ENCODE data around the gene TRDMT1.
"Not testable (repeated sequence)": the region's sequence is repeated elsewhere in the genome, so short reads cannot be mapped to it uniquely, and the experiment has no call there.

TRDMT1 gene

DNA sequence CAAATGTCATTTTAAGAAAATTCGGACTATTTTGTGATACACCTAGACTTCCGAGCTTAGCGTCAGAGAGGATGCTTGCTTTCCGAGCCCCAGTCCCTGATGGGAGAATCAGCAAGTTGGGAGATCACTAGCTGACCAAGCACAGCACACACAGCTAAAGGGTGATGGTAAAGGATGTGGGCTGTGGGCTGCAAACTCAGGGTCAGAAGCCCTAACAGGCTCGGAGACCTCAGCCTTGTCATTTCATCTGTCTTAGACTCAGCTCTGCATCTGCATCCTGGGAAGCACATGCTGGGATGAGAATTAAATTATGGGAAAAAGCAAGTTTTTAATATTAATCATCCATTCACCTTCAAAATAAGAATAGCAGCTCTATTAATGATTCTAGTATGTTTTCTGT, 75.1 kb downstream of the TRDMT1 start:
- DNase-seq: no peak

DNA sequence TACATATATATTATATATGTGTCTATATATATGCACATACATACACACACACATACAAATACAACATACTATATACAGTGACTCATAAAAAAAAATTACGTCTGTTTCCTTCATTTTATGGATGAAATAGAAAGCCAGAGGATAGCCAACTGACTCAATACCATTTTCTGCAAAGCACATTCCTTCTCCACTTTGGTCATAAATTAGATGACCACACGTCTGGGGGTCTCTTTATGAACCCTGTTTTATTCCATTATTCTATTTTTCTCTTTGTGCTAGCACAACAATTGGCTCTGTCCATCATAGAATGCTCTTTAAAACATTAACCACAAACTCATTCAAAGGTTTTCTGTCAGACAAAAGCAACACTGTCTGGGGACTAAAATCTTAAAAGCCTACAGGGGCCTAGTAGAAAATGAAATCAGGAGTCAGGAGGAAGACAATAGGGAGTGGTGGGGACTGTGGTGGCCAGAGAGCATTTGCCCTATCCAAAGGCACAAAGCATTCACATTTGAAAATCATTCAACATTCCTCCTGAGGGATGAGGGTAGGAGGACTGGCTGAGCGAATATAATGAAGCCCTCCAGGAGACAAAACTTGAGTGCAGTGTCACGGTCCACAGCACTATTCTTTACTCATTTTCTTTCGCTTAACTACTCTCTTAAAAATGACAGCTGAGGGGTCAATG, 76.1 kb downstream of the TRDMT1 start:
- DNase-seq: no peak

DNA sequence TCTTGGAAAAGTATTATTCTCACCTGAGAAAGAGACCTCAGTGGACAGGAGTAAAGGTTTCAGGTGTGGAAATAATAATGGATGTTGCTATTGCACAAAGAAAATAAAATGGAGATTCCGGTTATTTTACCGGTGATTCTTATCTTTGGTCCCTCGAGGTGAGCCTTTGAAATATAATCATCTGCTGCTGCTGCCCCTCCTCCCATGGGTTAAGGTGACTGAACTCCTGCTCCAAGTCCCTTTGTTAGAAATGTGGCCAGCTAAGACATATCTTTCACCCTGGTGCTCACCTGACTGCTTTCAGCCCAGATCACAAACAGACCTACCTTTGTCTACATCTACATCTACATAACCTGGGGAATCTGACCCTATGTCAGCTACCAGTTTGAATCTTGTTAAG, 77.5 kb downstream of the TRDMT1 start:
- DNase-seq: no peak

DNA sequence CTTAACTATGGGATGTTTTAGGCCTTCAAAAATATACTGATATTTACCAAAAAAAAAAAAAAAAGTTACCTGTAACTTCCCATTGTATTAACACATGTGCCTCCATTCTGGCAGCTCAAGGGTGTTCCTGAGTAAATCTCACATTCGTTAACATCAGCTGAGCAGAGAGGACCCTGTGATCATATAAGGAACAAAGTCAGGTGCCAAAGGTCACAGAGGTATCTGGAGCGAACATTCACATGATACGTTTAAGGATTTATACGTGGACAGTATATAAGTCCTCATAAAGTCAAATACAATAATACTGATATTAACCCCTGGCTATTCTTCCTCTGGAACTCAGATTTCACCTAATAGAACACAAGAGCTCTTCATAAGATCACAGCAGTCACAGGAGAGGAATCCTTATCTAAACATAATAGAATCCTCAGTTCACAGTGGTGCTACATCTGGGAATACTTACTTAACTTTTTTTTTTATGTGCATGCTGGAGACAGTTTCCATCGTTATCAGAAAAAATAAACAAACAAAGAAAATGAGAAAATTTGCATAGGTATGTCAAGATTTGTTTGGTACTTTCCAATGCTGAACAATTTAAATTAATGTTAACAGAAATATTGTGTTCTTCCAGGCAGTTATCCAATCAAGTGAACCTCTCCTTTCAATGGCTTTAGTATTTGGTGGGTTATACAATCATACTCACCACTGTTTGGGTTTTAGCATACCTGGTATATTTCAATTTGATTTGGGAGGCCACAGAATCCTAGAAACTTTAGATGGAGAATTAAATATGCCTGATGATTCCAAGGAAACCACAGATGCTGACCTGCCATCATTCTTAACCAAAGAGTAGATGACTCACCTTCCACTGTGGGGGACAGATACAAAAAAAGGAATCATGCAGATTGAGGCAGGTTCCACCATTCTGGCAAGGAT, 78.5 kb downstream of the TRDMT1 start:
- no peak for DNase-seq

DNA sequence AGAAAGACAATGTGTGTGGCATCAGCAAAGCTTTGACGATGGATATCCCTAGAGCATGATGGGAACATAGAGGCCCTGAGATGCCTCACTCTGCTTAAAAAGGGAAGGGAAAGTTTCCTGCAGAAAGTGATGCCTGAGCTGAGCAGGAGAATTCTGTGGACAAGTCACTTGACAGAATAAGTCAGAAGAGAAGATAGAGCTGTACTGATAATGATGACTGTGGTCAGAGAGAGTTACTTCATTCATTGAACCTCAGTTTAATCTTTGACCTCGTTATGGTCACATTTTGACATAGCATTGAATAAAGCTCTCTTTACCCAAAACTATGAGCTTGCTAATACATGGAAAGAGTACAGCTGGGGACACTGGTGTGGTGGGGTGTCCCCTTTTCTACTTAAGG, 79.4 kb downstream of the TRDMT1 start:
- no peak for DNase-seq

DNA sequence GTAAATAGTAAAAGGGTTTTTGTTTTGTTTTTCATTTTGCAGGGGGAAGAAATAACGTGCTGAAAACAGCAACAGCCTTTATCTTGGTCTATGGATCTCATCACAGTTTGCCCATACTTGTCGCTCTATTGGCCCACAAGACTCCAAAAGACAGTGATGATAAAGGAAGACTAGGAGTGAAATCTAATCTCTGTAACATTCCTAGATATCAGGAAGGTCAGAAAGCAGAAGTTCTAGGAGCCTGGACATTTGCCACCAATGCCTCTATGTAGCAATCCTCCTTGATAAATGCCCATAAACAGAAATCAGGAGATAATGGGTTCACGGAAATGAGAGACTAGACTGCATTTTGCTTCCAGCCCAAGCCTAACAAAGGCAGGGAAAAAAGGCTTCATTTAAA, 80.8 kb downstream of the TRDMT1 start:
- no peak for DNase-seq

DNA sequence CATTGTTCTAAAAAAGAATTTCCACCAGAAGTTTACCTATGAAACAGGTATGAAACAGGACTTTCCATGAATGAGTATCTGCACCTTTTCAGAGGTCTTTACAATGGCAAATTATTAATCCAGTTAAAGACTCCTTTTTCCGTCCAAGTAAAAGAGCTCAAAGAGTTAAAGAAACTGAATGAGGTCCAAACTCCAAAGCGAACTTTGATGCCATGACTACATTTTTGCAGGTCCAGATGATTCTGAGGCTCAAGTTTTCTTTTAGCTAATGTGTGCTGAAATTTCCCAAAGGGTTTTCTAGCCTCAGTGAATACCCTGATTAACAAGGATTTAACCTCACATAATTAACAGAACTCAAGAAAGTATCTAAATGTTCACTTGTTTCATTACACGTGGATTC, 81.6 kb downstream of the TRDMT1 start:
- DNase-seq: no peak

DNA sequence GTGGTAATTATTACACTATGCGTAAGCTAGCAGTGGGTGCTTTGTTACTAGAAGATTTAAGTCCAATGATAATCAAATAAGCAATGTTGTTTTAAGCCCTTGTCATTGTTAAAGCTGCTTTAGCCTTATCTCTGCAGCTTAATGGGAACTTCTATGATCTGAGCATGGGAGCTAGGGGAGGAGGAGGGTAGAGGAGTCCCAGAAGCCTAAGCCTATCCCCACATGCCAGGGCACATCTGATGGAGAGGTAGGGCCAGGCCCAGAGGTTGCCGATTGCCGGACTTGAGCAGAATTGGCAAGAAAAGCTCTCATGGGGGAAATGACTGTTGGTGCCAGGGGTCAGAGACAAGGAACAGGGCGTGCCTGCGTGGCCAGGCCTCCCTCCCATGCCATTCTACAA, 85.3 kb downstream of the TRDMT1 start:
- no peak for DNase-seq

DNA sequence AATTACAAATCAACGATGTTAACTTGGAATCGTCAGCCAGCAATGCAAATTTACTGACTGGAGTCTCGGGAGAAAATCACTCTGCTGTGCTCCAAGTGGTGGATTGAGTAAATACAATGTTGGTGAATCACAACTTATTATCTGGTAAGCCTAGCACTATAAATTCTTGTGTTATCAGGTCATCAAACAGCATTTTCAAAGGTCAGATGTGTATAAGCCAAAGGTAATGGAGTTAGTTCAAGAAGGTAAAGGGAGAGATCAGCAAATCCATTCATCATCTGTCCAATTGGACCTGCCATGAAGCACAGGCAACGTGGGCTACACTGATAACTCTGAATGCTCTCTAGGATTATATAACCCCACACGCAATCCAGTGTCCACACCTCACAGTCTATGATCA, 85.8 kb downstream of the TRDMT1 start:
- DNase-seq: no peak

DNA sequence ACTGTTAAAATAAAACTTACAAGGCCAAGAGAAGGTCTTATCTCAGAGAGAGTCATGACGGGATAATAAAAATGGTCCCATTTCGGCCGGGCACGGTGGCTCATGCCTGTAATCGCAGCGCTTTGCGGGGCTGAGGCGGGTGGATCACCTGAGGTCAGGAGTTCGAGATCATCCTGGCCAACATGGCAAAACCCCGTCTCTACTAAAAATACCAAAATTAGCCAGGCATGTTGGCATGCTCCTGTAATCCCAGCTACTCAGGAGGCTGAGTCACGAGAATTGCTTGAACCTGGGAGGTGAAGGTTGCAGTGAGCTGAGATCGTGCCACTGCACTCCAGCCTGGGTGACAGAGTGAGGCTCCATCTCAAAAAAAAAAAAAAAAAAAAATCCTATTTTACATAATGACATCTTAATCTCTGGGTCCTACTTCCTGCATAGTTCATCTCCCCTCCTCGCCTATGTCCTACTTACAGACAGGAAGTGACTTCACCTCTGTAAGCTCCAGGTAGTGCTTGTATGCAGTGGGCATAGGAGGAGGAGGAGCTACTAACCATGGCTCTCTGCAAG, 86.5 kb downstream of the TRDMT1 start:
- not testable (repeated sequence) for DNase-seq

DNA sequence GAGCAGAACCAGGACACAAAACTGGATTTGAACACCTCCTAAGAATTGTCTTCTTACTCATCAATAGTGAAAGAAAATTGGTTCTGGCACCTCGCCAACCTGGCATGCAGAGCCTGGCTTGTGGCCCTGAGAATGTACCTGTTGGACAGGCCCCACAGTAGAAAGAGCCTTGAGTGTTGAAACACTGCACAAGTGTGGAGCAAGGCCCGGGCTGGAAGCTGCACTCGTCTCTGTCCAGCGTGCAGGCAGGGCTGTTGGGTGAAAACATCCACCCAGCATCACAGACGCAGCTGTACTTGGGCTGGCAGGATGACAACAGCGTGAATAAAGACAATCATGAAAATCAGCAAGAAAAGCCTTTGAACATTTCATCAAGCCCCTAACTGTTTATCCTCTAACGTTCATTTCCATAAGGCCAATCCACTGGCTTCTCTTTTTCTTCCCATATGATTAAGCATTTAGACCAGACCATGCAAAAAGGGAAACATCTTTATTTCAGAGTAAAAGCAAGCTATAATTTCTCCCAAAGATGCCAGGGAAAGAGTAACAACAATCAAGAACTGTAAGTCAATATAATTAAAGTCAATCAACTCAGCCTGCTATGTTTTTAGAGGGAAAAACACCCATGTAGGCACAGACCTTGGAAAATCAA, 87.5 kb downstream of the TRDMT1 start:
- DNase-seq: no peak

DNA sequence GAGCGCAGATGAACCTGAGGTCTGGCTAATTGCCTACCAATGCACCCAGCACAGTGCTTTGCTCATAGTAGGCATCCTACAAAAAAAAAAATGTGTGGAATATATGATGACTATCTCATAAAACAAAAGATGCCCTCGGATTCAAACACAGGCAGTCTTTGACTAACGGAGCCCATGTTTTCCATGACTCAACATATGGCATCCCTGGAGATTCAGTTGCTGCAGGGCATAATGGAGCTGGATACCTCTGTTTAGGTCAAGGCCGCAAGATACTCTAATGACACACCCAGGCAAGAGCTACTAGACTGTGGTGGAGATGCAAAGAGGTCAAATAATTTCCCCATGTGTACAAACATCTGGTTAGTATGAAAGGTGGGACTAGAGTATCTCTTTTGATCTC, 88.1 kb downstream of the TRDMT1 start:
- no peak for DNase-seq

DNA sequence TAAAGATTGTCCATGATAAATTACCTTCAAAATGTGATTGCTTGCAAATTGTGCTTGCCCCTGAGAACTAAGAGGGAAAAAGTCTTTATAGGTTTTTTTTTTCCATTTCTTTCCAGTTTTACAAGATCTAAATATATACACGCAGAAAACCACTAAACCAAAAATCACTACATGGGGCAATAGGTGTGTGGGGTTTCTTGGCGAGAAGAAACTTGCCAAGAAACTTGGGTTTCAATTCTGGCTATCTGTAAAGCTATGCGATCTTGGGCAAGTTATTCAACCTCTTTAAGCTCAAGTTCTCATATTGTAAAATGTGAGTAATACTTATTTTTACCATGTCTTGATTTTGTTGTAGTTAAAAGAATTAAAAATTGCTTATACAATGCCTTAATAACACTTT, 88.9 kb downstream of the TRDMT1 start:
- no peak for DNase-seq

DNA sequence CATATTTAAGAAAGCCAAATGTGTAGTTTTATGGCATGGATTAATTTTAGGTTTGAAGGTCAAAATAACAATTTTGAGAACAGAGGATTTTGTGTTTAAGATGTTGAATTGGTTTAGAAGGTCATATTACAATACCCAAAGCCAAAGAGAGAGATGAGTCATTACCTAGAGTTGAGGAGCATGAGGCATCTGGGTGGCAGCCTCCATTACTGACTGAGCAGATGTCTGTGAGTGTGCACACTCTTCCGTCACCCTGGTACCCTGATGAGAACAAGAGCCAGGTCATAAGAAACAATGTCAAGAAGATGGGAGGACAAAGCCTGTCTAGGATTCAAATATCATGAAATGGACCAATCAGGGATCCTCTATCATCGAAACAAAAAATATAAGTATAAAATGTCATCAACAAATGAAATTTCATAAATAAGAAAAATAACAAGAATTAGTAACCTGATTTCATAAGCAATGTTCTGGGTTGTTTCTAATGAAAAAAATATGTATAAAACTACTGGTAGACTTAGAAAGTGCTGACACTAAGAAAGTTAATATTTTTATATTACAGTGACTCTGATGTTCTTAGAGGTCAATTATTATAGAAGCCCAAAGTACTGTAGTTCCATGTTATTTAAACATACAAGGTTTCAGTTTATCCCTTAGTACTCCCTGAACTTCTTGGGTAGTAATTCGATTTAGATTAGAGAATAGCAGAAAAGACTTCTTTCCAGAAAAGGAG, 91.8 kb downstream of the TRDMT1 start:
- no peak for DNase-seq

DNA sequence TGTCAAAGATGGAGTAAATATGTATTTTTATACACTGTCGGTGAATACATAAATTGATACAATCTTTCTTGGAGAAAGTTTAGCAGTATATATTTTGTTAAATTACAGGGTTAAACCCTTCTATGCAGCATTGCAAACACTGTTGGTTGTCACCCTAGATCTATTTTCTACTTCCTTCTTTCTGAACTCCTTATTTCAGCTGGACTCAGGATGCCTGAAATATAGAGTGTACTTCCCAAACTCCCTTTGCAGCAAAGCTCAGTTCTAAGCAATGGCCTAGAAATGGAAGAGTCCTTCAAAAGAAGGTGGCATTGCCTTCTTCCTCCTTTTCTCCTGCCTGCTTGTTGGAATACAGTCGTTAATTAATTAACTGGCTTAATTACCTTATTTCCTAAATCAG, 92.4 kb downstream of the TRDMT1 start:
- DNase-seq: no peak

DNA sequence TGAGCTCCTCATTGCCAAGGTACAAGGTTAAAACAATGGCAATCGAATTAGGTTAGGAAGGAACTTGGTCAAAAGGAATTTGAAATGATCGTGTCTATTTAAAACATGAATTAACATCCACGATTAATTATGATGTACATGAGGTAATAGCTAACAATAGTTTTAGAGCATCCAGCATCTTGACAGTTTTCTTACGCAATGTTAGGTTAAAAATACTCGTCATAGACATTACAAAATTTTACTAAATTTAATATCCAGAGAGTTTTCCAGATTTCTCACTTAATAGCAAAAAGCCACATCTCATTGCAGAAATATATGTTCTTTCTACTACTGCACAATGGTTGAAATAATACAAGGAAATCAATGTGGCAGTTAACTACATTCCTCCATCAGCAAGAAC, 94.5 kb downstream of the TRDMT1 start:
- DNase-seq: no peak

DNA sequence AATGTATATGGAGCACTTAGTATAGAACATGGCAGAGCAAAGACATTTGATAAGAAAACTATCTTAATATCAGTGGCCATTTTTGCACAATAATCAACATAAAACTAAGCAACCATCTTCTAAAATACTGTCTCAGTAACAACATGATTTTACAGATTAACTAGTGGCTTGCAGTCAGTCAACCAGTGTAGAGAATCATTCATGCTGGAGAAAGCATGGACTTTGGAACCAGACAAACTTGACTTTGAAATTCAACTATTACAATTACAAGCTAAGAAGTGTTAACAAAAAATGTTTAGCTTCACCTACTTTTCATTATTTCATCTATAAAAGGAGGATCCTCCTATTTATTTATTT, 99.6 kb downstream of the TRDMT1 start:
- DNase-seq: no peak

DNA sequence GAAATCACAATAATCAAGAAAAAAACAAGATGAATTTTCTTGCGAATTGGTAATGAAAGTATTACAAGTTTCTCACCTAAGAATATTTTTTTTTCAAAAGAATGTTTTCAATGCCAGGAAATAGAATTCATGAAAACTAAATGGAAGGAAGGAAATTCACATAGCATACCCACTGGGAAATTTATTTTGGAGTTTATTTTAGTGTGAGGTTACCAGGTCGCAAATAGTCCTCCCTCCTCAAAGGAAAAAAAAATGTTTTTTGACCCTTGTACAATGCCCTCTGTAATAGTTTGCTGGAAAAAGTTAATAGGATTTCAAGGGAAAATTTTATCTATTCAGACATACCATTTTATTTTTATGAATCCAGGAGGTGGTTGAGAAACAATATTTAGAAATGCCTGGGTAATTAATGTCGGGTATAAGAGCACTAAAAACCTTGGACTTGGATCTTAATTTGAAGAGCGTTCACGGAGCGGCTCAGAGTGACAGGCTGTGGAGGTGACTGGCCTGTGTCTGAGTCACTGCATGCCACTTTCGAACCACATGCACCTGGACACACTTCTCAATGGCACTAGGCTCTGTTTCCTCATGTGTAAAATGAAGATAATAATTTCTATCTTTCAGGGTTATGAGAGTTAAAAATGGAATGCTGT, 100.1 kb downstream of the TRDMT1 start:
- DNase-seq: no peak

DNA sequence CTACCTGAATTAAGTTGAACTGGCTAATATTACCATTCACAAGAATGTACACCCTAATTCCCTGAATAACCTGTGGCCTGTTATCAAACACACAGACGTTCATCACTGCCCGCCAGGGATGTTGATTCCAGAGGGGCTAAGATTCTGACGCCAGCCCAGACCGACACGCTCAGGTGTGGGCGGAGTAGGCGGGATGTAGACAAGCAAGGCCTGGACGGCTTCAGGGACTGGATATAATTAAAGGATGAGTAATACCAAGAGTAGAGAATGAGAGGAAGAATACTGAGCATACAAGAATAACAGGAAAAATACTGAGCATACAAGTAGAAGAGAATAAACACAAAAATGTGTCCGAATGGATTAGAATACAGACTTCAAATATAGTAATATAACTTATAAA, 100.9 kb downstream of the TRDMT1 start:
- DNase-seq: no peak

DNA sequence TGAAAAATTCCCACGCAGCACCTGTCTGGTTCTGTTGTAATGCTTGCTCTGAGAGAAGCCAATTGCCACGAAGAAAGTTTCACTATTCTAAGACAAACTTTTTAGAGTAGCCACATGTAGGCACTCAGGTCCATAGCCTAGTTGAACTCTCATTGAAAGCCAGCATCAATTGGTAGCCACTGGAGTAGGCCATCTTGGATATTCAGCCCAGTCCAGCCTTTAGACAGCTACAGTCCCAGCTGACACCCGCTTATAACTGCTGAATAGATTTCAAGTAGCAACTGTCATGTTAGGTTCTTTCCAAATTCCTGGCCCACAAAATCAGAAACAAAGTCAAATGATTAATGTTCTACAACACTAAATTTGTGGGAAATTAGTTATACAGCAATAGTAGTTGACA, 103.5 kb downstream of the TRDMT1 start:
- DNase-seq: no peak
